GM21576 (cell line): Measurements from ENCODE around the gene DSE.
A peak's percentile ranks its signal among the peaks of the same experiment; 100 is the strongest.

Experiments used
- ATAC-seq: cut with Tn5 transposase; IDR thresholded peaks from one replicate; pipeline ENCODE4 v1.9.1; 2021; ENCODE audit warnings: mild to moderate bottlenecking, moderate library complexity; ENCODE audit not compliant: unreplicated experiment

The DSE gene

GRCh38 chr6:116385921-116386320 is 15.2 kb downstream of the DSE start:
- ATAC-seq: no peak

- peak; percentile 31 for ATAC-seq
These were observed 16.0 kb downstream of the DSE start for GRCh38 chr6:116386581-116387299.

DNA sequence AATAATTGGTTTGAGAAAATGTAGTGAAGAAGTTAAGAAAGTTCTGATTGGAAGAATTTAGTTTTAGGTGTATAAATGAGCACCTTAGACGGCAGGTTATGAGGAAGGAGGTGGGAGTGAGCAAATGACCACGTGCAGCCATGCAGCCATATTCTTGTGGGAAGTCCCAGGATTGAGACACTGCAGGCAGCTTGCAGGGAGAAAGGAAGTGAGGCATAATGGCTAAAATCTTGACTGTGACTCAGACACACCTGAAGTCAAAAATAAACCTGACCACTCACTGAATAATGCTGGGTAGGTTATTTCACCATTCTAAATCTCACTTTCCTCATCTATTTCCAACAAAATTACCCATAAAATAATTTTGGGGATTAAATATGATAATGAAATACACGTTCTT is 16.6 kb downstream of the DSE start:
- ATAC-seq: peak; percentile 55

DNA sequence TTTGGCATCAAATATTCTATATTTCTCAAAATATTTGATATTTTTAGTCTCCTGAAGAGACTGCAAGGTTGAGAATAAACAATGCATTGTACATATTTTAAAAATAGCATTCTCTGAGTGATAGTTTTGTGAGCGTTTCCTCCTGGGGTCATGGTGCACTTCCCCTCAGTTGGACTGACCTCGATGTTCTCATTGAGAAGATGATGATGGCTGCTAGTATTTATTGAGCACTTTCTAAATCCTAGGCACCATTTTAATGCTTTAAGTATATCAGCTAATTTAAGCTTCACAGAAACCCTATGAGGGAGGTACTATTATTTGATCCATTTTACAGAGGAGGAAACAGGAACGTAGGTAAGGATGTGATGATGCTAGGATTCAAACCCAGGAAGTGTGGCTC is 18.2 kb downstream of the DSE start:
- ATAC-seq: no peak

- ATAC-seq: no peak
These were observed 18.6 kb downstream of the DSE start for GRCh38 chr6:116389357-116389756.

DNA sequence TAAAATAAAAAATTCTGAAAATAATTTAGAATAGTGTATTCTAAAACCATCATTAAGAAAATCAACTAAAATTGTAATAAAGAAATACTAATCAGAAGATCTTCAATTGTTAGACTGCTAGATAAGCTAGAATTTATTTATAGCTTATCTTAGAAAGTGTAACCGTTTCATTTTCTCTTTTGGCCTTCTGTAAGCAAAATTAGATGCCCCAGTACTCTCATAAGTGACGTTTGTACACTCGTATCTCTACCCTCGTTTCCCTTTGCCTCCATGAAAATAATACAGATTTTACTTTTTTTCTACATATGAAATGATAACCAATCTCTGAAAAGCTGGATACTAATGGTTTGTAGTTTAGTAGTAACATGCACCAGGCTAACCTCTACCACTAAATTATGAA is 19.8 kb downstream of the DSE start:
- ATAC-seq: peak; percentile 42

GRCh38 chr6:116392132-116393013 is 21.6 kb downstream of the DSE start:
- ATAC-seq: no peak

GRCh38 chr6:116393430-116393829 is 22.7 kb downstream of the DSE start:
- peak; percentile 26 for ATAC-seq

DNA sequence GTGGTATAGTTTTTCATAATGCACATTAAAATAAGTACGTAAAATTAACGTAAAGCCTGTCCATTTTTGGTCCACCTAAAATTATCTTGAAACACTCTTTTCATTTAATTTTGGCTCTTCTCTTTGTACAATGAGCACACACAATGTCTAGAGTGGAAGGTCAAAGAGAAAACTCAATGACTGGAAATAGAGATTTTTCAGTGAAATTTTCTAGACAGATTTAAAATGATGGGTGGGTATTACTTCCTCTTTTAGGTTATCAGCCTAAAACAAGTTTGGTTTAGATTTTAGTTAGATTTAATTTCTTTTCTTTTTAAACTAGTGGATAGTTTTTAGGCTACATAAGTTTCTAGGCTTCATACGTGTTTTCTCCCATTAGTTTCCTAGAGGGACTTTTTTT is 24.9 kb downstream of the DSE start:
- ATAC-seq: no peak

DNA sequence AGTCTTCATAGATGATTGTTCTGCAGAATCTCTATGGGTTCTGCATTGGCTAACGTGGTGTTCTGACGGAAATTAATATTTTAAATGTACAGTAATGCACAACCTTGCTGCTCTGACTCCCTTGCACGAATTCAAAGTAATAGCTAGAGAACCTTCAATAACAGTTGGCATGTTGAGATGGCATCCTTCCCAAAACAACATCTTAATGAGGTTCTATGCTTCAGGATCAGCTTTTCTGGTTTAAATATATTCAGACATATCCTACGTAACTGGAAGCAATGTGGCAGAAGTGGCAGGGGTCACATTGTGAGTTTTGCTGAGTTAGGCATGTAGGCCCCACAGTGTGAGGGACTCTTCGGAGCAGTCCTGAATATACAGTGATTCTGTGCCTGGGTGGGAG is 25.7 kb downstream of the DSE start:
- ATAC-seq: no peak

DNA sequence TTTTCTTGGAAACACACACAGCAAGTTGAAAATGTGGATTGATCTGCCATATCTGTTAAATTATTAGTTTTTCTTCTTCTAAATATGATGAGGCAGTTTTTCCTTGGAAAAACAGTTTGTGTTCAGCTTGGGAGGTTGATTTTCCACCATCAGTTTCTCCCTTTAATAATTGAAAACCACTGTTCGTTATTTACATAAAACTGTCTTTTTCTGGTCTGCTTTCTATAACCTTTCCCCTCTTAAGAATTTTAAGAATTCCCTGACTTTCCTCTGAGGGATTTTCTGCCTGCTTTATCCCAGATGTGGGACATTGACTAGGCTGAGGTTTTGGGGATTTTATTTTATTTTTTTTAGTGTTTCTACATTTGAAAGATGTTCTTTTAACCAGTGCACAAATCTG is 27.2 kb downstream of the DSE start:
- ATAC-seq: no peak

DNA sequence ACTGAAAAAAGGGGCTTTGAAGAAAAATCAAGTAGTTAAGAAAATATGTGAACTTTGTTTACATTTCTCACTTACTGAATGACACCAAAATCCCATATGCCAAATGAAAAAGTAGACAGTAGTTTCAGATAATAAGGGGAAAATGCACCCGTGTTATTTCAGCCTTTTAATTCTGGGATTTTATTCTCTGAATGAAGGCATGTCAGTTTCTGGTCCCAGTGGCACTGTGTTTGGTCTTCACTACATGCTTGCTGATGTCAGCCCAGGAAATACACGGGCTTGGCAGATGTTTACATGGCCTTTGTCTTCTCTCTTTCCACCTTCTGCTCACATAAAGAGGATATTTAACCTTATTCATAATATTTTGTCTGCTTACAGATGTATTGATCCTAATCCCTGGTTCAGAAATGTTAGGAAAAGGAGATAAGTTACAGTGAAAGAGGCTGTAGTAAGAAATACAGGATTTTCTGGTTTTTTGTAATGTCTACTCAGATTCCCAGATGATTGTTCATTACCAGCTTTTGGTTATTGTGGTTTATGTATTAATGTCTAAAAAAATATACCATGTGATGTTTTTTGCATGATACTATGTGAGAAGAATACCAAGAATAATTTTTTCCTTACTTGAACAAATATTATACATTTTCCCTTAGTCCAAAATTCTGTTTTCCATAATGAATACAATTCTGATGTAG is 27.7 kb downstream of the DSE start:
- no peak for ATAC-seq

DNA sequence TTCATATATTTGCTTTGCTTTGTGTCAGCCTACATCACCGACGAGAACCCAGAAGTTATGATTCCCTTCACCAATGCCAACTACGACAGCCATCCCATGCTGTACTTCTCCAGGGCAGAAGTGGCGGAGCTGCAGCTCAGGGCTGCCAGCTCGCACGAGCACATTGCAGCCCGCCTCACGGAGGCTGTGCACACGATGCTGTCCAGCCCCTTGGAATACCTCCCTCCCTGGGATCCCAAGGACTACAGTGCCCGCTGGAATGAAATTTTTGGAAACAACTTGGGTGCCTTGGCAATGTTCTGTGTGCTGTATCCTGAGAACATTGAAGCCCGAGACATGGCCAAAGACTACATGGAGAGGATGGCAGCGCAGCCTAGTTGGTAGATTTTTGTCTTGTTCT is 28.5 kb downstream of the DSE start:
- no peak for ATAC-seq

DNA sequence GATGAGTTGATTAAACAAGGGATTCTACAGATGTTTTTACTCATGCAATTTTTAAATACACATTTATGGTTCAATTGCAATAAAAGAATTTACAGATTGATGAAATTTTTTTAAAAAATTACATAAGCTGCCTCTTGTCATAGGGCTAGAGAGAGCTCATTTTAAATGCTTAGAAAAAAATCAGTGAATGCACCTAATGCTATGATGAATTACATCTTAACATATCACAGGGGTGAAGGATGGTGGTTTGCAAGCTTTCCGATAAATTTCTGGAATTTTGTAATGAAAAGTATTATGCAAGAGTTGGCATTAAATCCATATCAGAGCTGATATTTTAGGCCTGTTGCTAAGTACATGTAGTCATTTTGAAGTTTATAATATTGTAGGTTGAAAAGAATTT is 29.6 kb downstream of the DSE start:
- no peak for ATAC-seq

- ATAC-seq: no peak
These were observed 31.6 kb downstream of the DSE start for GRCh38 chr6:116402108-116402937.

DNA sequence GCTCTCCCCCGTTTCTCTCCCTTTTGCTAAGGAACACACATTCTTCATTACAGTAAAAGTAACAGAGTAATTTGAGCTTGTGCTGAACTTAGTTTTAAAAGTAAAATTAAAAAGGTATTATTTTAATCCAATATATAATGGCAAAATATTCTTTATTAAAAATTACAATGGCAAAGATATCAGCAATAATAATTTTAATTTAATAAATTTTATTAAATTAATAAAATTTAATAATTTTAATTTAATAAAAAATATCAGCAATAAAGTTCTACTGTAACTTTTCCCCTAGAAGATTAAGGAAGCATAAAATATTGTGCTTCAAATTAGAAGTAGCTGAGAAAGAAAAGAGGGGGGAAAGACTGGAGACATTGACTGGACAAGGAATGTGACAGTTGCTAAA is 32.5 kb downstream of the DSE start:
- no peak for ATAC-seq

GRCh38 chr6:116404696-116405095 is 33.9 kb downstream of the DSE start:
- no peak for ATAC-seq

GRCh38 chr6:116405138-116405537 is 34.4 kb downstream of the DSE start:
- peak; percentile 63 for ATAC-seq

- ATAC-seq: peak; percentile 15
These were observed 35.1 kb downstream of the DSE start for GRCh38 chr6:116405652-116406356.

GRCh38 chr6:116406678-116407345 is 36.1 kb downstream of the DSE start:
- ATAC-seq: no peak
